ENCODE data around the gene NLRP7.

GRCh38 chr19:54902061-54902460, 45.3 kb downstream of the NLRP7 start:
- TF ChIP-seq CTCF (IDR thresholded peaks at IDR 0.05), result no peak
- no peak for TF ChIP-seq ZFX (IDR thresholded peaks at IDR 0.05; ENCODE audit: borderline replicate concordance)

Data from 22Rv1 (cell line).